Measurements from ENCODE around the gene LRRC41.
"Not testable (repeated sequence)": the region's sequence is repeated elsewhere in the genome, so short reads cannot be mapped to it uniquely, and the experiment has no call there.

LRRC41 gene

GRCh38 chr1:46247436-46248121 is 55.8 kb downstream of the LRRC41 start, which contains the start of gene RAD54L:
Gene RAD54L, plus strand, starts transcription at chr1:46247763. Its CDS starts 643 bp downstream, at chr1:46248406.
- peak; percentile 95 for DNase-seq (ENCODE audit: extremely low spot score)
- TF ChIP-seq PKNOX1 (IDR thresholded peaks at IDR 0.05) (no peak), SP1 (IDR thresholded peaks at IDR 0.05) (peak; percentile 72), L3MBTL2 (conservative IDR thresholded peaks at IDR 0.05) (peak; percentile 61), NFRKB (IDR thresholded peaks at IDR 0.05) (no peak), CTBP1 (IDR thresholded peaks at IDR 0.05; ENCODE audit: borderline replicate concordance) (no peak)
- ChIA-PET CTCF (interaction anchor here (1.0 to 1.7 kb wide), 3 partner anchors 20 to 26 kb away, joined by 3 to 9 read pairs (median 4); no protein-coding TSS in a partner anchor), POLR2A (interaction anchor here (0.6 to 2.6 kb wide), 31 partner anchors 7 to 681 kb away, joined by 3 to 20 read pairs (median 4); partner anchors contain the start of genes LRRC41, LURAP1, NSUN4 and PIK3R3)

- DNase-seq (ENCODE audit: extremely low spot score), result peak; percentile 46
- ChIA-PET POLR2A (interaction anchor here (0.6 to 2.6 kb wide), 37 partner anchors 8 to 680 kb away, joined by 3 to 20 read pairs (median 3); partner anchors contain the start of genes LRRC41, LURAP1, NSUN4 and PIK3R3), CTCF (interaction anchor here (0.6 to 1.9 kb wide), 6 partner anchors 21 to 209 kb away, joined by 3 to 9 read pairs (median 4); no protein-coding TSS in a partner anchor)
- TF ChIP-seq PKNOX1 (IDR thresholded peaks at IDR 0.05) (peak; percentile 47; the same call in 1 of the 2 replicates), L3MBTL2 (conservative IDR thresholded peaks at IDR 0.05) (peak; percentile 39; the same call in 1 of the 2 replicates), HDGF (IDR thresholded peaks at IDR 0.05; ENCODE audit: borderline replicate concordance) (no peak)
Observed at GRCh38 chr1:46246548-46247435, 56.6 kb downstream of the LRRC41 start.

GRCh38 chr1:46246136-46246535 is 57.3 kb downstream of the LRRC41 start:
- DNase-seq (ENCODE audit: extremely low spot score), result not testable (repeated sequence)
- POLR2A ChIA-PET, result interaction anchor here (0.7 to 2.6 kb wide), 18 partner anchors 9 to 679 kb away, joined by 3 to 20 read pairs (median 4); partner anchors contain the start of genes LRRC41, LURAP1, NSUN4 and UQCRH
- CTCF ChIA-PET, result interaction anchor here (0.6 to 1.9 kb wide), 5 partner anchors 21 to 208 kb away, joined by 3 to 9 read pairs (median 4); no protein-coding TSS in a partner anchor

GRCh38 chr1:46244656-46245371 is 58.6 kb downstream of the LRRC41 start:
- CTCF ChIA-PET, result interaction anchor here (0.9 to 2.0 kb wide), 8 partner anchors 10 to 207 kb away, joined by 3 to 10 read pairs (median 5); no protein-coding TSS in a partner anchor
- peak; percentile 32 for DNase-seq (ENCODE audit: extremely low spot score)
- TF ChIP-seq FOXM1 (IDR thresholded peaks at IDR 0.05; ENCODE audit: borderline replicate concordance) (no peak), PKNOX1 (IDR thresholded peaks at IDR 0.05) (0 out of 2 replicates have a peak, but pooled peaks have one; percentile 21), ZNF384 (IDR thresholded peaks at IDR 0.05) (peak; percentile 96)
- POLR2A ChIA-PET, result interaction anchor here (0.6 kb wide), 1 partner anchor 40 kb away, joined by 3 read pairs; no protein-coding TSS in a partner anchor

GRCh38 chr1:46243831-46244230 is 59.6 kb downstream of the LRRC41 start:
- not testable (repeated sequence) for DNase-seq (ENCODE audit: extremely low spot score)
- ChIA-PET POLR2A (interaction anchor here (0.6 kb wide), 1 partner anchor 8 kb away, joined by 3 read pairs; no protein-coding TSS in a partner anchor), CTCF (interaction anchor here (2.0 kb wide), 1 partner anchor 20 kb away, joined by 10 read pairs; no protein-coding TSS in a partner anchor)

GRCh38 chr1:46242918-46243317 is 60.5 kb downstream of the LRRC41 start:
- ChIA-PET CTCF (no interaction called here), POLR2A (no interaction called here)
- no peak for DNase-seq (ENCODE audit: extremely low spot score)
- no peak for TF ChIP-seq PKNOX1 (IDR thresholded peaks at IDR 0.05)
- TF ChIP-seq CTBP1 (IDR thresholded peaks at IDR 0.05; ENCODE audit: borderline replicate concordance), result no peak

GRCh38 chr1:46241733-46242132 is 61.7 kb downstream of the LRRC41 start:
- CTCF ChIA-PET; DNase-seq (ENCODE audit: extremely low spot score); POLR2A ChIA-PET: not testable (repeated sequence)

GRCh38 chr1:46238865-46239264 is 64.6 kb downstream of the LRRC41 start:
- CTCF ChIA-PET; DNase-seq (ENCODE audit: extremely low spot score); POLR2A ChIA-PET: not testable (repeated sequence)

All from HEK293T (cell line).